HG03066 (cell line): ENCODE results near the gene DRD4.
A peak's percentile ranks its signal among the peaks of the same experiment; 100 is the strongest.

Experiments
- ATAC-seq: cut with Tn5 transposase; IDR thresholded peaks from one replicate; pipeline ENCODE4 v1.9.1; 2021; ENCODE audit warnings: low read depth; ENCODE audit not compliant: unreplicated experiment

DRD4 gene

DNA sequence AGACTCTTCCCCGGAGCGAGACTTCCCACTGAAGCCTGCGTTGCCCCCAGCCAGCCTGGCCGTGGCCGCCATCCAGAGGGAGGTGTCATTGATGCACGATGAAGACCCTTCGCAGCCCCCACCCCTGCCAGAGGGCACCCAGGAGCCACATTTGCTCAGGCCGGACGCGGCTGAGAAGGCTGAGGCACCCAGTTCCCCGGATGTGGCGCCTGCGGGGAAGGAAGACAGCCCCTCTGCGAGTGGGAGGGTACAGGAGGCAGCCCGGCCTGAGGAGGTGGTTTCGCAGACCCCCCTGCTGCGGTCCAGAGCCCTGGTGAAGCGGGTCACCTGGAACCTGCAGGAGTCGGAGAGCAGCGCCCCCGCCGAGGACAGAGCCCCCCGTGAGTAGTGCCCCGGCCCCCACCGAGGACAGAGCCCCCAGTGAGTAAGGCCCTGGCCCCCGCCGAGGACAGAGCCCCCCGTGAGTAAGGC lies 27.7 kb upstream of the DRD4 start:
- ATAC-seq: no peak

DNA sequence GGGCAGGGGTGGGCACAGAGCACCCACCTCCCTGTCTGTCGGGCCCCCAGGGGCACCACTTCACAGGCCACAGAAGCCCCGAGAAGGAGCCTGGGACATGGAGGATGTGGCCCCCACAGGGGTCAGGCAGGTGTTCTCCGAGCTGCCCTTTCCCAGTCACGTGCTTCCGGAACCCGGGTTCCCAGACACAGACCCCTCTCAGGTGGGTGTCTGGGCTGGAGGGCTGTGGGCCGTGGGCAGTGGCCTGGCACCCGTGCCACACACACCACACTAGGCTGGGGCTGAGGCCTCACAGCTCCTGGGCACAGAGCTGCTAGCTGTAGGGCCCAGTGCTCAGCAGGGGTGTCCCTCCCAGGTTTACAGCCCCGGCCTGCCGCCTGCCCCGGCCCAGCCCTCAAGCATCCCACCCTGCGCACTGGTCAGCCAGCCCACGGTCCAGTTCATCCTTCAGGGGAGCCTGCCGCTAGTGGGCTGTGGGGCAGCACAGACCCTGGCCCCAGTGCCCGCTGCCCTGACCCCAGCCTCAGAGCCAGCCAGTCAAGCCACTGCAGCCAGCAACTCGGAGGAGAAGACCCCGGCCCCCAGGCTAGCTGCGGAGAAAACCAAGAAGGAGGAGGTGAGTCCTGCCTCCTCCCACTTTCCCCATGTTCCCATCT lies 26.8 kb upstream of the DRD4 start:
- ATAC-seq: no peak

DNA sequence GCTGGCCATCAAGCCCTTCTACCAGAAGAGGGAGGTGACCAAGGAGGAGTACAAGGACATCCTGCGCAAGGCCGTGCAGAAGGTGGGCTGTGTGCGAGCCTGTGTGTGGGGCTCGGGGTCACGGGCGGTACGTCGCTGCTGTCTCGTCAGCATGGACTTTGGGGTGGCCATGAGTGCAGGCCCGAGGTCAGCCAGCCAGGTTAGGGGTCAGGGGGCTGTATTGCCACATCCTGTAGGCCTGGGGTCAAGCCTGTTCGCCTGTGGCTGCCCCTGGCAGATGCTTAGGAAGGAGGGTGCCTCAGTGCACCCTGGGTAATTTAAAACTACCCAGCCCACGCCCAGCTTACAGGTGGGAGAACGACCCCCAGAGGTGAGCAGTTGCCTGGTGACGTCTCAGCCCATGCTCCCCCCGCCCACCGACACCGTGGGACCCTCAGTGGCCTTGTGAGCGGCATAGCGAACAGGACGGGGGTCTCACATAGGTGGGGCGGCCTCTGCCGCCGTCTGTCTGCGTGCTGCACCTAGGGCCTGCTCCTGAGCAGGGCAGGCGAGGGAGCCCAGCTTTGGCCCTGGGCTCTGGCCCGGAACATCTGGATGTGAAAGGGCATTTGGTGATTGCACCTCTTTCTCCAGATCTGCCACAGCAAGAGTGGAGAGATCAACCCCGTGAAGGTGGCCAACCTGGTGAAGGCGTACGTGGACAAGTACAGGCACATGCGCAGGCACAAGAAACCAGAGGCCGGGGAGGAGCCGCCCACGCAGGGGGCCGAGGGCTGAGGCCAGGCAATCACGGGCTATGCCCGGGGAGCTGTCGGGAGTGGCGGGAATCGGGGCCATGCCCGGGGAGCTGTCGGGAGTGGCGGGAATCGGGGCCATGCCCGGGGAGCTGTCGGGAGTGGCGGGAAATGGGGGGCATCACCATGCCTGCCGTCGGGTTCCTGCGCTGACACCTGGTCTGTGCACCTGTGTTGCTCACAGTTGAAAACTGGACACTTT lies 25.8 kb upstream of the DRD4 start:
- no peak for ATAC-seq

DNA sequence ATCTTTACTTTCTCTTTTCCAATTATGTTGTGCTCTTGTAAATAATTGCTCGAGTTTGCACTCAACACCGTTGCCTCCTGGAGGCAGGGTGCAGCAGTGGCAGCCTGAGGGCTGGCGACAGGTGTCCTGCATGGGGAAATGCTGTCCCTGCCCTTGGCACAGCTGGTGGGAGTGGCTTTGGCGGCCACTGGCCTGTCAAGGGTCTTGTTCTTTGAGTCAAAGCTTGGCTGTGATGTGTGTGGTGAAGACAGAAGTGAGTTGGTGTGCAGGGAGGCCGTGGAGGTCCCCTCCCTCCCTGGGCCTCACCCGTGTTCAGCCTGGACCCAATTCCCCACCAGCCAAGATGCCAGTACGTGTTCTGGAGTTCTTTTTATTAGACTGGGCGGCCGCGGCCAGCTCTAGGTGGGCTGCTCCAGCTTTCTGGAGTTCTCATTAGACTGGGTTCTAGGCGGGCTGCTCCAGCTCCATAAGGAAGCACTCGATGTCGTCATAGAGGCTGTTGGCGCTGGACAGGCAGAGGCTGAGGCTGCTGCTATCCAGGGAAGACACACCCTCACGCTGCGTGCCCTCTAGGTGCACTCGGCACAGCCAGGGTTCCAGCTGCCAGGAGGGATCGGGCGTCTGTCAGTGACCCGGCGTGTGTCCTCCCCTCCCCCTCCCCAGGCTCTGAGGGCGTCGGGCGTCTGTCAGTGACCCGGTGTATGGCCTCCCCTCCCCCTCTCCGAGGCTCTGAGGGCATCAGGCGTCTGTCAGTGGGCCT lies 24.7 kb upstream of the DRD4 start:
- no peak for ATAC-seq

DNA sequence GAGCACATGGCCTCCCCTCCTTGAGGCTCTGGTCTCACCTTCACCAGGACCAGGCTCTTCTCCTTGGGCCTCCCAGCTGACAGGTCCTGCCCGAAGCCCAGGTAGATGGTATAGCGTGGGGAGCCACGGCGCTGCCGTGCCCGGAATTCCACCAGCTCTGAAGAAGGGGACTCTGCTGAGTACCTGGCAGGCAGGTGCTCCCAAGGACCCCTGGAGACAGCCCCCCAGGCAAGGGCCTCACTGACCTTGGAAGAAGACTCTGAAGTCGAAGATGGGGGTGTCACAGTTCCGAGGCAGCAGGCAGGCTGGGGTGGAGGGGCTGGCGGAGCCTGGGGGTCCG lies 24.1 kb upstream of the DRD4 start:
- no peak for ATAC-seq

DNA sequence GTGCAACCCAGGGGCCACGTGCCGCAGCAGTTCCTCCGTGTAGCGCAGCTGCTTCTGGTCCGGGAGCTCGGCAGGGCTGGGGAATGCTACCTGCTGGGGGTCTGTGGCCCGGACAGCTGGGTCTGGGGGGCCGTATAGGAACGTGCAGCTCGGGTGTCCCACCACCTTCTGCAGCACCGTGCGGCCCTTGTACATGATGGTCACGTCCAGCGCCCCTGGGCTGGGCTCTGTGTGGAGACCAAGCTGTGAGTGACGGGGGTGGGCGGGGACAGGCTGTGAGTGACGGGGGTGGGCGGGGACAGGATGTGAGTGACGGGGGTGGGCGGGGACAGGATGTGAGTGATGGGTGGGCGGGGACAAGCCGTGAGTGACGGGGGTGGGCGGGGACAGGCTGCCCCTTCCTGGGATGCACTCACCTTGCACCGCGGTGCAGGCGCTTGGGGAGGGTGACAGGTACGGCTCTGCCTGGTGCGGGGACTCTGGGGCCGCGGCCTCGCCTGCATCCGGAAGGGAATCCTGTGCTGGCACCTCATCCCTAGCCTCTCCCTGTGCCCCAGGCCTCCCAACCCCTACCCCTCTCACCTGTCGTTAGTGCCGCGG lies 23.6 kb upstream of the DRD4 start:
- ATAC-seq: no peak

DNA sequence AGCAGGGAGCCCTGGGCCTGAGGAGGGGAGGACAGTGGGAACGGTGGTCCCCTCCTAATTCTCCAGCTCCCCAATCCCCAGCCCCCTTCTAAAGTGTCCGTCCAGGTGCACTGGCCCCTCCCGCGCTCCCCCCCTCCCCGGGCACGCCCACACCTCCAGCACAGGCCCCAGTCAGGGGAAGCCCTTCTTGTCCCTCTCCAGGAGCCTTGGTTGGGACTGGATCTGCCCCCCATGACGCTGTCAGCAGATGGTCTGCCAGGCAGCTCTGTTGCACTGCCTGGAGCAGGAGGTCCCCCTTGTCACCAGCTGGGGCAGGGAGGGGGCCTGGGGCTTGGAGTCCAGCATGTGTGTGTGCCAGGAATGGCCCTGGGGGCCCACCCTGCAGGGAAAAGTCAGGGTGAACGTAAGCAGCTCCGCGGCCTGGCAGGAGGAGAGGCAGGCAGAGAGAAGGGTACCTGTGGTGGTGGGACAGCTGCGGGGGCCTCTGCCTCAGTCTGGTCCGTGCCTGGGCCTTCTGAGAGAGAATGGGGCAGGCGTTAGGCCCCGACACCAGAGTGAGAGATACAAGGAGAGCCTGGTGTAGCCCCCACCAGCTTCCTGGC lies 22.9 kb upstream of the DRD4 start:
- no peak for ATAC-seq

DNA sequence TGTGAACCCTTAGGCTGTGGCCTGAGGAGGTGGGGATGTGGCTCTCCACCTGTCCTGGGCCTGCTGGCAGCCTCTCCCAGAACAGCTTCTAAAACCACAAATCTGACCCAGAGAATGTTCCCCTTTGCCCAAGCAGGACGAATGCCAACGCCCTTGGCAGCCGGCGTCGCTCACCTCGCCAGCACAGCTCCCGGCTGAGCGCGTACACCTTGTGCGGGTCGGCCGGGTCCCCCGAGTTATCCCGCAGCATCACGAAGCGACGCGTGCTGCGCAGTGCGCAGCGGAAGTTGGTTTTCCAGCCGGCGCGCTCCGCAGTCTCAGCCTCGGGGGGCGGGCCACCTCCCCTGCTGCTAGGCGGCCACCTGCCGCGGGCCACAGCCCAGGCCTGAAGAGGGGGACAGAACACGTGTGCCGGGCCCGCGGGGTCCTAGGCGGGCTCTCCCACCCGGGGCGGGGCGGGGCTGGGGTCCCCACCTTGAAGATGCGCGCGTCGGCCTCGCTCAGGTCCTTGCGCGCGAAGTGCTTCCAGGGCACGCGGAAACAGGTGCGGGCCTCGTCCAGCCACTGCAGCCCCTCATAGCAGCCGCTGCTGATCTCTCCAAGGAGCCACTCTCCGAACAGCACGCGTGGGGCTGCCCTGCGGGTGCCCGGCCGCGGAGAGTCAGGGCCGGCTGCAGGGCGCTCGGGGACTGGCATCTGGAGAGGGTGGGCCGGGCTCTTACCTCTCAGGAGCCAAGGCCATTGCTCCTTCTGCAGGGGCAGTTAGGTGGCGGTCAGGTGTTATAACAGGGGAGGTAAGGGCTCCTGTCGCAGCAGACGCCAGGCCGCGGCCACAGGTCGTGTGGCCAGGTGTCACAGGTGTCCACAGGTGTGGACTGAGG lies 22.2 kb upstream of the DRD4 start:
- ATAC-seq: peak; percentile 3

DNA sequence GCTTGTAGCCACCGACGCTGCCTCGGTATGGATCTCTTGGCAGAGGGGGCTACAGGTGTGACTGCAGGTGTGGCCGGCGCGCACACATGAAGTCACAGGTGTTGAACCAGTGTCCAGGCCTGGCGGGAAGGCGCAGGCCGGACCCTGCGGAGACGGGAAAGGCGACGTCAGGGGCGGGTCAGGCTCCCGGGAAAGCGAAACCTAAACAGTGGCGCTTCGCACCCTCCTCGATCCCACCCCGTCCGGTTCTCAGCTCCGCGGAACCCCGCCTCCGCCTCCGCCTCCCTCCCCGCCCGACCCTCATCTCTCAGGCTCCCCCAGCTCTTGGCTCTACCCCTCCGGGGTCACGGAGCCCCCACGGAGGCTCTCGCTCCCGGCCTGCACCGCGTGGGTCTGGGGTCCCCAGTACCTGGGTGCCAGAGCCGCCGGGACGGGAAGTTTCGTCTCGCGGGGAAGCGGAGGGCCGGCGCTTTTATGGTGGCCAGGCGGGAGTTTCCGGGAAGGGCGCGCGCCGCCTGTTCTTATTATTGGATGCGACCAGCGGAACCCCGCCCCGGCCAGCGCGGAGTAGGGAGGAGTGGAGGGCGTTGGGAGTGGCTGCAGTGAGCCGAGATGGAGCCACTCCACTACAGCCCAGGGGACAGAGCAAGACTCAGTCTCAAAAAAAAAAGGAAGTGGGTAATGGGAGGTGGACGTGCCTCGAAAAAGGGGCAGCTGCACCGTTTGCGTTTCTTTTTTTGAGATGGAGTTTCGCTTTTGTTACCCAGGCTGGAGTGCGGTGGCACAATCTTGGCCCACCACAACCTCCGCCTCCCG lies 21.4 kb upstream of the DRD4 start, which contains the start of gene IRF7:
TSS of gene IRF7 (minus strand) at position 447 of the 816 bp plus-strand sequence. CDS start 586 bp downstream, outside the sequence.
- ATAC-seq: peak; percentile 78

DNA sequence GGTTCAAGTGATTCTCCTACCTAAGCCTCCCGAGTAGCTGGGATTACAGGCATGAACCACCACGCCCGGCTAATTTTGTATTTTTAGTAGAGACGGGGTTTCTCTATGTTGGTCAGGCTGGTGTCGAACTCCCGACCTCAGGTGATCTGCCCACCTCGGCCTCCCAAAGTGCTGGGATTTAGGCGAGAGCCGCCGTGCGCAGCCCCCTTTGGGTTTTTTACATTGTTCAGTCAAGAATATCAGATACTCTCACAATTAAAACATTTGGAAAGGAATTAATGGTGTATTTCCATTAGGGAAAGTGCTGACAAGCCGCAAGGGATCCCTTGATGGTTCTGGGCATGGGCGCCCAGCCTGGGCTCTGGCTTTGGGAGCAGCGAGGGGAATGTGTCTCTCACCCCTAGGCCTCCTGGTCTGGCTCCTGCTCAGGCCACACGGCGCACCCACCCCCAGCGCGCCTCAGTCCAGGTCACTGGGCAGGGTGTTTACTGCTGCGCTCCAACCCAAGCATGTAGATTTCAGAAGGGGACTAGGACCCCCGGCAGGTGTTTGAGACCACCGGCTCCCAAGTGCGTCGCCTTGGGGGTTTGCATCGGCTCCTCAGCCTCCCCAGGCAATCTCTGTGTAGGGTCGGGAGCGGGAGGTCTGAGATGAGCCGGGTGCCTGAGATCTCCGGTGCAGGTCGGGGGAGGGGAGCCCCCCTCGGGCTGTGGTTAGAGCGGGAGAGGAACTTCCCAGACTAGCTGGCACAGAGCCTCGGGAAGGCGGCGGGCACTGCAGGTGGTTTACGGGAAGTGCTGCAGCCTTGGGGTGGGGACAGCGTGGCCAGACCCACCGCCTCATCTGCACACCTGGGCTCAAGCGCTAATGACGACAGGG lies 20.5 kb upstream of the DRD4 start:
- ATAC-seq: no peak

DNA sequence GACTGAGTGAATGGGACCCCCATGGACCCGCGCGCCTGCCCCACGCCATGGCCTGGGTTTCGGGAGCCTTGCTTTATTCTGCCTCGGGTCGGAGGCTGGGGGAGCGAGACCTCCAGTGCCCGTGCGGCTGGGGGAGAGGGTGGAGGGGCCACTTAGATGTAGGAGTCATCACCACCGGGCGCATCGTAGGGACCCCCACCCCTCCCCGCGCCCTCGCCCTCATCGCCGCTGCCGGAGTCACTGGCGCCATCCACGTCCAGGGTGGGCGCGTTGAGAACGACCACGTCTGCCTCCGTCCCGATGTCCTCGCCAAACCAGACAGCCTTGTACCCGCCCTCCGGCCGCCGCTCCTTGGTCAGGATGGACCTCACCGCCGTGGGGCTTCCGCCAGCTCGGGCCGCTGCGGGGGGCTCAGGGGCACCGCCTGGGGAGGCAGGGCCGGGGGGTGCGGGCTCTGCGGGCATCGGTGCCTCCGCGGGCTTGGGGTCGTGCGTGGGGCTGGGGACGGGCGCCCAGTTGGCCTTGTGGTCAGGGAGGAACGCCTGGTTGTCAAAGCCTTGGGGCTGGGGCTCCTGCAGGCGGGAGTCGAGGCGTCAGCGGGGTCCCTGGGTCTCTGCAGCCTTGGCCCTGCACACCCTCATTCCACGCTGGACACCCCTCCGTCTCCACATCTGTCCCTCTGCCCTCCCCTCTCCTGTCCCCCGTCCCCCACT lies 19.7 kb upstream of the DRD4 start:
- ATAC-seq: no peak

DNA sequence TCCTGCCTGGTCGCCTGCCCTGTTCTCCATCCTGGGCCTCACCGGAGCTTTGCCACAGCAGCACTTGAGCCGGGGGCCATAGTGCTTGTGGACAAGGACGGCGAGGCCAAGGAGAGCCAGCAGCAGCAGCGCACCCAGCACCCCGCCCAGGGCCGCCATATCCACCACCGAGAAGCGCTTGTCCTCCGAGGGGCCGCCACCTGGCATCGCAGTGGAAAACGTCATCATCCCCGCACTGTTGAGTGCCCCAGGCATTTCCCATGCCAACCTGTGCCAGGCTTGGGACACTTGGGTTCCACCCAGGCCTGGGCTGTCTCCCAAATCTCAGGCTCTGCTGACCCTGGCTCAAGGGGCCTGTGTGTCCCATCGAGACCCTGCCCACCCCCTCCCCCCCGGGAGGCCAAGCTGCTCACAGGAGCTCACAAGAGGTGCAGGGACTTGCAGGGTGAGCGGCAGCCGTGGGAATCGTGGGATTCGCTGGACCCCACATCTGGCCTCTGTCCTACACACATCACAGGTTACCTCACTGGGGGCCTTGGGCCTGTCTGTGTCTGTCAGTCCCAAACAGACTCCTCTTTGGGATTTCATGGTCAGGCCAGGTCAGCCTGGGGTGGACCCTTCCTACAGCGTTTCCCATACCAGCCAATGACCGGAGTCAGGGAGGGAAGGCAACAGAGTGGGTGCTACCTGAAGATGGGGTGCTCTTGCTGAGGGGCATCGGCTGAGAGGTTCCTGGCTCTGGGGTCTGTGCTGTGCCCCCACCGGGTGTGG lies 19.0 kb upstream of the DRD4 start:
- ATAC-seq: no peak

DNA sequence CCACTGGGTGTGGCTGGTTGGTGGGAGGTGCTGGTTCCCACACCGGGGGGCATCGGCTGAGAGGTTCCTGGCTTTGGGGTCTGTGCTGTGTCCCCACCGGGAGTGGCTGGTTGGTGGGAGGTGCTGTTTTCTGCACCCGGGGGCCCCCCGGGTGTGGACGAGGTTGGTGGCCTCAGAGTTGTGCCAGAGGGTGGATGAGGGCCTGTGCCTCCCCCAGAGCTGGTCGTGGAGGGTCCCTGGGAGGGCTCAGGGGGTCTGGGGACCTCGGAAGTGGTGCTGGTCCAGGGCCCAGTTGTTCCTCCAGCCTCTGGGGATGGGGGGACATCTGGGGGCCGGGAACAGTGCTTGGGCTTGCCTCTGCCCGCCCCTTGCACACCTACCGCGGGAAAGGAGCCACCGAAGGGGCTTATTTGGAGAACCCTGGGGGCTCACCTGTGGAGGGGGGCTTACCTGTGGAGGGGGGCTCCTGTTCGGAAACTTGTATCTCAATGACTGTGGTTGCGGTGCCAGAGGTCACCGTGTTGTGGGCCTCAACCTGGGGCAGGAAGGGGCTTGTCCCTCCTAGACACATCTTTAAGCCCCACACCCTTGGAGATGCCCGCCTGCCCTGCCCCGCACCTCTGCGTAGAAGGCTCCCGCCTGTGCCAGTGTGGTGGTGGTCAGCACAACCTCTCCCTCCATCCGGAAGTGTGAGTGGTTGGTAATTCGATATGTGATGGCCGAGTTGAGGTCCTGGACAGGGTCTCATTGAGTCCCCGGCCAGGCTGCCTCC lies 18.0 kb upstream of the DRD4 start:
- ATAC-seq: no peak

DNA sequence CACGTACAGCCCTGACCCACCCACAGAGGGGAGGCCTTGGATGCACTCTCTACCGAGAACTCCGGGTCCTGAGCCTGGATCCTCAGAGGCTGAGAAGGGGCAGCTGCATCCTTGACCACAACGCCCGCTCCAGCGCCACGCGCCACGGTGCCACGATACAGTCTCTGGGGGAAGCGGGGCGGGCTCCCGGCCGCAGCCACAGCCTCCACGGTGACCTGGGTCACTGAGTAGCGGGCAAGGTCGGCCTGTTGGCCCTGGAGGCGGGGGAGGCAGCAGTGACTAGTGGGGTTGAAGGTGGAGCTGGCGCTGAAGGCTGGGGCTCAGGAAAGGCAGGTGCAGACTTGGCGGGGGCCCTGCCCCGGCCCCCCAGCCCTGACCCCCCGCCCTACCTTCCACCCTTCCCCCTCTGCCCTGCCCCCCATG lies 17.4 kb upstream of the DRD4 start:
- no peak for ATAC-seq

DNA sequence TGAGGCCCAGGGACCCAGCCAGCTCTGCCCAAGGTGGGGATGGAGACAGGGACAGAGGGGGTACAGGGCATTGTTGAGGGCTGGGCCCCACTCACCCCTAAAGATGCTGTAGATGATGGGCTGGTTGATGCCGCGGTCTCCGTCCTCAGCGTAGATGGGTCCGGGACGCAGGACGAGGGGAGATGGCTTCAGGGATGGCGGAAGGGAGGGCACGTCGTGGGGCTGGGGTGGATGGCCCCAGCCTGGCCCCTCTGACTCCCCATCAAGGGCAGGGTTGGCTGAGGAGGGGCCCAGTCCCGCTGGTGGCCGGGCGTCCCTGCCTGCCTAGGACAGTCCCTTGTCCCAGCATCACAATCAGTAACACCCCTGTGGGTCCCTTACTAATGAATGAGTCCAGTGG lies 16.9 kb upstream of the DRD4 start:
- ATAC-seq: no peak
